Activated T-cell treated with anti-CD3 and anti-CD28 coated beads for 4 hours (primary cell): Measurements from ENCODE around the gene FMC1.
"Not testable (repeated sequence)": the region's sequence is repeated elsewhere in the genome, so short reads cannot be mapped to it uniquely, and the experiment has no call there.

ENCODE experiments used
- DNase-seq: peaks from one replicate; pipeline ENCODE4 v3.0.0-alpha.2; 2020

Gene FMC1

GRCh38 chr7:139341776-139342226 is 664 bp downstream of the FMC1 start:
- no peak for DNase-seq

GRCh38 chr7:139345042-139345441 is 3.9 kb downstream of the FMC1 start:
- no peak for DNase-seq

GRCh38 chr7:139351027-139351426 is 9.9 kb downstream of the FMC1 start:
- no peak for DNase-seq

- no peak for DNase-seq
Observed at GRCh38 chr7:139354729-139355128, 13.6 kb downstream of the FMC1 start.

- no peak for DNase-seq
Observed at GRCh38 chr7:139355320-139355719, 14.2 kb downstream of the FMC1 start.

- not testable (repeated sequence) for DNase-seq
Observed at GRCh38 chr7:139357729-139358506, 16.8 kb downstream of the FMC1 start.

GRCh38 chr7:139358541-139359365 is 17.6 kb downstream of the FMC1 start:
- DNase-seq = peak; percentile 12

- DNase-seq = peak; percentile 99
Observed at GRCh38 chr7:139359366-139360209, 18.5 kb downstream of the FMC1 start, which contains the start of gene LUC7L2. Gene LUC7L2, plus strand, starts transcription at chr7:139359894. Its CDS starts 368 bp downstream, at chr7:139360262.

GRCh38 chr7:139360210-139360947 is 19.2 kb downstream of the FMC1 start:
- DNase-seq = peak; percentile 97

GRCh38 chr7:139360948-139361307 is 19.8 kb downstream of the FMC1 start:
- DNase-seq = no peak

- no peak for DNase-seq
Observed at GRCh38 chr7:139361523-139361922, 20.4 kb downstream of the FMC1 start.

- no peak for DNase-seq
Observed at GRCh38 chr7:139362302-139362701, 21.2 kb downstream of the FMC1 start.

- DNase-seq = no peak
Observed at GRCh38 chr7:139362981-139363380, 21.8 kb downstream of the FMC1 start.

GRCh38 chr7:139365336-139365735 is 24.2 kb downstream of the FMC1 start:
- DNase-seq = no peak

- no peak for DNase-seq
Observed at GRCh38 chr7:139366400-139366799, 25.3 kb downstream of the FMC1 start.

GRCh38 chr7:139367438-139368155 is 26.5 kb downstream of the FMC1 start:
- DNase-seq = no peak

GRCh38 chr7:139370301-139370942 is 29.3 kb downstream of the FMC1 start:
- no peak for DNase-seq

- DNase-seq = no peak
Observed at GRCh38 chr7:139370943-139371313, 29.8 kb downstream of the FMC1 start.

- no peak for DNase-seq
Observed at GRCh38 chr7:139374246-139374645, 33.1 kb downstream of the FMC1 start.

- no peak for DNase-seq
Observed at GRCh38 chr7:139382439-139382838, 41.3 kb downstream of the FMC1 start.

- no peak for DNase-seq
Observed at GRCh38 chr7:139384611-139385010, 43.5 kb downstream of the FMC1 start.
